MM.1S (cell line): ENCODE data around the gene ADIRF.

ENCODE experiments used
- EZH2 ChIP-seq: fragments of 300-600 bp; sonication (generic); optimal IDR thresholded peaks from 2 replicates; pipeline ENCODE3; 2017; ENCODE audit warnings: low read depth, mild to moderate bottlenecking, antibody characterized with exemption, low read length, mixed read lengths
- EZH2phosphoT487 ChIP-seq: fragments of 300-600 bp; sonication (generic); IDR thresholded peaks from 2 replicates; pipeline ENCODE4 v1.6.1; 2018; ENCODE audit warnings: antibody characterized with exemption, low read length
- TF ChIP-seq, protein P1 (sequence below): fragments of 300-600 bp; sonication (generic); IDR thresholded peaks from 2 replicates; pipeline ENCODE4 v1.5.1; 2016; ENCODE audit warnings: antibody characterized with exemption, low read length, mixed read lengths

DNA sequence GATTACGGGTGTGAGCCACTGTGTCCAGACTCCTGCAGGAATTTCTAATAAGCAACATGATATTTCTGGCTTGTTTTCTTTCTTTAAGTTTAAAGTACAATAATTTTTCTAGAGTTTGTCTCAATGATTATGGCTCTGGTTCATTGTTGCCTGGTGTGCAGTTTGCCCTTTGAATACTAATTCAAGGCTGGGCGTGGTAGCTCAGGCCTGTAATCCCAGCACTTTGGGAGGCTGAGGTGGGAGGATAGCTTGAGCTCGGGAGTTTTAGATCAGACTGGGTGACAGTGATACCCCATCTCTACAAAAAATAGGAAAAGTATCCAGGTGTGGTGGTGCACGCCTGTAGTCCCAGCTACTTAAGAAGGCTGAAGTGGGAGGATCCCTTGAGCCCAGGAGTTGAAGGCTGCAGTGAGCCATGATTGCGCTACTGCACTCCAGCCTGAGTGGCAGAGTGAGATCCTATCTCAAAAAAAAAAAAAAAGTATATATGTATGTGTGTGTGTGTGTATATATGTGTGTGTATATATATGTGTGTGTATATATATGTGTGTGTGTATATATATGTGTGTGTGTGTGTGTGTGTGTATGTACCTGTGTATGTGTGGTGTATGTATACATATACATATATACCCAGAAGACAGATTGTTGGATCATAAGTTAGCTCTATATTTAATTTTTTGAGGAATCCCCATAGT is 8.2 kb downstream of the ADIRF start:
- TF ChIP-seq EZH2 = no peak
- no peak for TF ChIP-seq EZH2phosphoT487
- TF ChIP-seq, protein P1, sequence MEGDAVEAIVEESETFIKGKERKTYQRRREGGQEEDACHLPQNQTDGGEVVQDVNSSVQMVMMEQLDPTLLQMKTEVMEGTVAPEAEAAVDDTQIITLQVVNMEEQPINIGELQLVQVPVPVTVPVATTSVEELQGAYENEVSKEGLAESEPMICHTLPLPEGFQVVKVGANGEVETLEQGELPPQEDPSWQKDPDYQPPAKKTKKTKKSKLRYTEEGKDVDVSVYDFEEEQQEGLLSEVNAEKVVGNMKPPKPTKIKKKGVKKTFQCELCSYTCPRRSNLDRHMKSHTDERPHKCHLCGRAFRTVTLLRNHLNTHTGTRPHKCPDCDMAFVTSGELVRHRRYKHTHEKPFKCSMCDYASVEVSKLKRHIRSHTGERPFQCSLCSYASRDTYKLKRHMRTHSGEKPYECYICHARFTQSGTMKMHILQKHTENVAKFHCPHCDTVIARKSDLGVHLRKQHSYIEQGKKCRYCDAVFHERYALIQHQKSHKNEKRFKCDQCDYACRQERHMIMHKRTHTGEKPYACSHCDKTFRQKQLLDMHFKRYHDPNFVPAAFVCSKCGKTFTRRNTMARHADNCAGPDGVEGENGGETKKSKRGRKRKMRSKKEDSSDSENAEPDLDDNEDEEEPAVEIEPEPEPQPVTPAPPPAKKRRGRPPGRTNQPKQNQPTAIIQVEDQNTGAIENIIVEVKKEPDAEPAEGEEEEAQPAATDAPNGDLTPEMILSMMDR = no peak
